GM18517 (cell line): ENCODE results near the gene PIK3R5.

Experiments
- ATAC-seq: cut with Tn5 transposase; IDR thresholded peaks from one replicate; pipeline ENCODE4 v1.9.1; 2021; ENCODE audit warnings: mild to moderate bottlenecking, moderate library complexity; ENCODE audit not compliant: unreplicated experiment

Gene PIK3R5

GRCh38 chr17:8953156-8953885, 12.2 kb downstream of the PIK3R5 start:
- no peak for ATAC-seq

GRCh38 chr17:8952191-8952590, 13.3 kb downstream of the PIK3R5 start:
- ATAC-seq = no peak

- ATAC-seq = no peak
Observed at GRCh38 chr17:8951206-8951605, 14.3 kb downstream of the PIK3R5 start.

GRCh38 chr17:8949061-8949661, 16.3 kb downstream of the PIK3R5 start:
- ATAC-seq = no peak

GRCh38 chr17:8948462-8948861, 17.0 kb downstream of the PIK3R5 start:
- no peak for ATAC-seq

GRCh38 chr17:8947201-8947600, 18.3 kb downstream of the PIK3R5 start:
- no peak for ATAC-seq

GRCh38 chr17:8946476-8946875, 19.0 kb downstream of the PIK3R5 start:
- ATAC-seq = no peak

- ATAC-seq = no peak
Observed at GRCh38 chr17:8946071-8946470, 19.4 kb downstream of the PIK3R5 start.

GRCh38 chr17:8944748-8945147, 20.8 kb downstream of the PIK3R5 start:
- no peak for ATAC-seq

GRCh38 chr17:8944083-8944482, 21.4 kb downstream of the PIK3R5 start:
- no peak for ATAC-seq

GRCh38 chr17:8941980-8942622, 23.4 kb downstream of the PIK3R5 start:
- ATAC-seq = no peak

GRCh38 chr17:8941520-8941919, 24.0 kb downstream of the PIK3R5 start:
- no peak for ATAC-seq

- ATAC-seq = no peak
Observed at GRCh38 chr17:8940866-8941471, 24.5 kb downstream of the PIK3R5 start.

GRCh38 chr17:8939496-8940334, 25.8 kb downstream of the PIK3R5 start:
- no peak for ATAC-seq

- no peak for ATAC-seq
Observed at GRCh38 chr17:8938933-8939332, 26.6 kb downstream of the PIK3R5 start.

GRCh38 chr17:8935191-8935590, 30.3 kb downstream of the PIK3R5 start:
- ATAC-seq = no peak

GRCh38 chr17:8934346-8934745, 31.2 kb downstream of the PIK3R5 start:
- no peak for ATAC-seq

- ATAC-seq = no peak
Observed at GRCh38 chr17:8930649-8931048, 34.9 kb downstream of the PIK3R5 start.

GRCh38 chr17:8928347-8928746, 37.2 kb downstream of the PIK3R5 start:
- ATAC-seq = no peak

GRCh38 chr17:8927395-8927794, 38.1 kb downstream of the PIK3R5 start:
- ATAC-seq = no peak

GRCh38 chr17:8925808-8926207, 39.7 kb downstream of the PIK3R5 start:
- ATAC-seq = no peak
